Gastroesophageal sphincter (tissue), 4 donors: ENCODE measurements around the gene CD48. TPM values are rescaled to one million over a fixed set of nuclear protein-coding genes. Genes with fewer than 3 reads are reported as not detected.

Source experiments
- ATAC-seq: fragments of 150-250 bp; one replicate; pipeline ENCODE4 v1.9.1; 2016; ENCODE audit warnings: mild to moderate bottlenecking, moderate library complexity
- H3K27ac ChIP-seq, 4 donors: fragments of 200-600 bp; sonication (generic) in 3 of 4; 1 replicate in 3 of 4; 2 replicates in 1 of 4; pipeline ENCODE4 v1.5.1; 2016 to 2019
- H3K27me3 ChIP-seq: fragments of 200-600 bp; sonication (generic); one replicate; pipeline ENCODE4 v1.5.1; 2019
- H3K36me3 ChIP-seq, 2 donors: fragments of 200-600 bp; sonication (generic); one replicate each; pipeline ENCODE4 v1.5.1; 2019; ENCODE audit warnings: control low read depth in 1 of 2
- H3K4me1 ChIP-seq, 3 donors: fragments of 200-600 bp; sonication (generic); 1 replicate in 2 of 3; 2 replicates in 1 of 3; pipeline ENCODE4 v1.5.1; 2016 to 2019; ENCODE audit warnings: control low read depth in 2 of 3
- H3K4me3 ChIP-seq, 2 donors: fragments of 200-600 bp; sonication (generic); one replicate each; pipeline ENCODE4 v1.5.1; 2019; ENCODE audit warnings: mild to moderate bottlenecking in 1 of 2, moderate library complexity in 1 of 2
- H3K9me3 ChIP-seq, 3 donors: fragments of 200-600 bp; sonication (generic); one replicate each; pipeline ENCODE4 v1.5.1; 2017 to 2019; ENCODE audit warnings: control low read depth in 2 of 3
- CTCF ChIP-seq, 4 experiments: fragments of 200-600 bp in 2 of 4; fragments of 450-650 bp in 2 of 4; sonication (generic) in 1 of 4; IDR thresholded peaks; one replicate each; pipeline ENCODE4 v1.5.1; 2017 to 2019; ENCODE audit warnings: antibody characterized with exemption in 4 of 4, mild to moderate bottlenecking in 2 of 4, moderate library complexity in 2 of 4
- EP300 ChIP-seq: sonication (generic); formaldehyde crosslinking; IDR thresholded peaks from one replicate; pipeline ENCODE4 v1.6.1; 2017; ENCODE audit warnings: antibody characterized with exemption, mild to moderate bottlenecking
- POLR2A ChIP-seq, 2 donors: fragments of 450-650 bp; IDR thresholded peaks; one replicate each; pipeline ENCODE4 v1.6.1; 2017; ENCODE audit warnings: antibody characterized with exemption in 2 of 2, mild to moderate bottlenecking in 2 of 2, moderate library complexity in 1 of 2
- POLR2AphosphoS5 ChIP-seq: sonication (generic); formaldehyde crosslinking; IDR thresholded peaks from one replicate; pipeline ENCODE4 v1.6.1; 2017; ENCODE audit warnings: antibody characterized with exemption
- WGBS, 2 donors: methylation state at CpG; one replicate each; pipeline ENCODE4 v1.1.5; 2018; ENCODE audit warnings: low coverage in 1 of 2; 5-methylcytosine and 5-hydroxymethylcytosine counted together
- total RNA-seq, 4 donors: library from RNA; depleted of rRNA; stranded (reverse); fragments of >200 nt; gene quantifications; one replicate each; pipeline ENCODE4 v1.1.0, GENCODE V29; 2016

Gene CD48
- total RNA-seq, 4 donors from 2014 or later: 2.2 to 8.5 (median 4.5) TPM; not detected in 1

- Histone ChIP-seq H3K4me1 (peaks cover 0 to 5% (median 0%) of the 10 kb centered on the region in 3 donors), H3K27me3 (peaks cover 4% of the 10 kb centered on the region), H3K4me3 (no peak overlapping the region), H3K27ac (no peak overlapping the region), H3K9me3 (no peaks in the 10 kb centered on the region), H3K36me3 (no peaks in the 10 kb centered on the region)
- 91 to 98% methylated on average over 13 to 16 of the region's 17 CpGs for WGBS, 2 donors
- TF ChIP-seq POLR2AphosphoS5 (no peak), EP300 (no peak), POLR2A (IDR thresholded peaks at IDR 0.05) (no peak), CTCF (IDR thresholded peaks at IDR 0.05) (no peak)
- ATAC-seq: no peak
Observed at GRCh38 chr1:160634543-160635491, 76.8 kb downstream of the CD48 start.

- Histone ChIP-seq H3K27me3 (no peaks in the 10 kb centered on the region), H3K27ac (no peak overlapping the region), H3K36me3 (no peaks in the 10 kb centered on the region), H3K4me1 (peaks cover 0 to 5% (median 0%) of the 10 kb centered on the region in 3 donors), H3K9me3 (no peaks in the 10 kb centered on the region), H3K4me3 (no peak overlapping the region)
- 20 to 25% methylated on average over 1 of the region's 2 CpGs for WGBS, 2 donors
- no peak for ATAC-seq
- no peak for TF ChIP-seq POLR2AphosphoS5
- no peak for TF ChIP-seq EP300
- TF ChIP-seq POLR2A (IDR thresholded peaks at IDR 0.05): no peak
- TF ChIP-seq CTCF (IDR thresholded peaks at IDR 0.05): no peak
Observed at GRCh38 chr1:160633330-160633903, 78.2 kb downstream of the CD48 start.

DNA sequence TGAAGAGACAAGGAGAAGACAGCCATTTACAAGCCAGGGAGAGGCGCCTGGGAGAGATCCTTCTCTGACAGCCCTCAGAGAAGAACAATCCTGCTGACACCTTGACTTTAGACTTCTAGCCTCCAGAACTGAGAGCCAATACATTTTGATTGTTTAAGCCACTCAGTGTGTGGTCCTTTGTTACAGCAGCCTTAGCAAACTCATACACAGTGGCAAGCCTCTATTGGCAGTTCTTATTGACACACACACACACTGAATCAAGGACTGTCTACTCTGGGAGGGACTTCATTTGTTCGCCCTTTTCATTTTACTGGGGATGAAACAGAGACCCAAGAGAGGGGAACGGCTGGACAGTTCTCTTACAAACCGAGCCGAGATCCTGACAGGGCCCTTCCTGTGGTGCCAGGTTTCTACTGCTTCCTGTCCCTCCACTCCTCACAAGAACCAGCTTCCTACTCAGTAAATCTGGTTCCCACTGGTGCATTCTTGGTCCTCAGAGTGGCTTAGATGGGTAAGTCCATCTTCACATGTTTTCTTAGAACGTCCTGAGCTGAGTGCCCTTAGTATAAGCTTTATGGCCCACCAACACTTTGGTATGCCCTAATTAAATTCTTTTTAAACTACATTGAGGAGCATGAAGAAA, 79.5 kb downstream of the CD48 start:
- no peak for ATAC-seq
- Histone ChIP-seq H3K9me3 (no peaks in the 10 kb centered on the region), H3K36me3 (no peaks in the 10 kb centered on the region), H3K27ac (no peak overlapping the region), H3K27me3 (no peaks in the 10 kb centered on the region), H3K4me1 (peaks cover 0 to 5% (median 0%) of the 10 kb centered on the region in 3 donors), H3K4me3 (no peak overlapping the region)
- 80 to 86% methylated on average over 5 to 6 of the region's 6 CpGs for WGBS, 2 donors
- TF ChIP-seq CTCF (IDR thresholded peaks at IDR 0.05) (no peak), POLR2A (IDR thresholded peaks at IDR 0.05) (no peak), POLR2AphosphoS5 (no peak), EP300 (no peak)

DNA sequence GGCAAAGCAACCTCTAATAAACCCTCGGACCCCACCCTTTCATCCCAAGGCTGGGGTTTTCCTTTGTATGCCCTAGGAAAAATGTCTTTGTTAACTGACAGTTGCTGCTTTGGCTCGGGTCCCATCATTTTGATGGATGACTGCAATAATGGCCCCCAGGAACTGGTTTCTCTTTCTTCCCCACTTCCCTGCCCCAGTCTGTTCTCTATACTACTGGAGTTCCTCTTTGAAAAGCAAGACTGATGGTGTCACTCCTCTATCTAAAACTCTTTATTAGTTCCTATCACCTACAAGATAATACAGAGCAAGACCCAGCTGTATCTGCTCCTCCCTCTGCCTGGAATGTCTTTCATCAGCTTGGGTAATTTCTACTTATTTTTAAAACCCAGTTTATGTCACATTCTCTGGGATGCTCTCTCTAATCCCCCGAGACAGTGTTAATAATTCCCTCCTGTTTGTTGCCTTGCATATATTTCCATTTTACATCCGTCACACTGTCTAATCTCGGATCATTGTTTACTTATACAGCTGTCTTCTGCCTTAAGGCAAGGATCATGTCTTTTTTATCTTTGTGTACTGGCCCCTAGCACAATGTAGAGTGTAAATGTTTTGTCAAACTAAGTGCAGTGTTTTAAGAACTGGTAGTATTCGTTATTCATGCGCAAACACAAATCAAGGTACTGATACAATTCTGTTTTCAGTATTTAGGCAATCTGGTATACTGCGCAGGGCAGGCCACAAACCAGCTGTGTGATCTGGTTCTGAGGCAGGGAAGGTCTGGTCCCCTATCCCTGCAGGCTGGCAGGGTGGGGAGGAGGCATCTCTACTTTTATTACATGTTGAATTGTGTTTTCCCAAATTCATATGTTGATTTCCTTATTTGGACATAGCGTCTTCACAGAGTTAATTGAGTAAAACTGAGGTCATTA, 80.8 kb downstream of the CD48 start:
- Histone ChIP-seq H3K27ac (no peak overlapping the region), H3K36me3 (no peaks in the 10 kb centered on the region), H3K27me3 (no peaks in the 10 kb centered on the region), H3K4me1 (peaks cover 0 to 5% (median 0%) of the 10 kb centered on the region in 3 donors), H3K9me3 (no peaks in the 10 kb centered on the region), H3K4me3 (no peak overlapping the region)
- ATAC-seq: no peak
- TF ChIP-seq POLR2A (IDR thresholded peaks at IDR 0.05) (no peak), POLR2AphosphoS5 (no peak), CTCF (IDR thresholded peaks at IDR 0.05) (no peak), EP300 (no peak)
- WGBS, 2 donors: 33 to 36% methylated on average over 8 to 9 of the region's 9 CpGs
